ENCODE measurements around the gene WDR5. TPM values are rescaled to one million over a fixed set of nuclear protein-coding genes. Genes with fewer than 3 reads are reported as not detected.

Gene WDR5
- total RNA-seq, 1 donor = 22.9 TPM

GRCh38 chr9:134204991-134205578 is 69.2 kb downstream of the WDR5 start:
- DNase-seq (ENCODE audit: low read depth in 2 of 3, low spot score in 2 of 3) = no peak

GRCh38 chr9:134205672-134206310 is 69.9 kb downstream of the WDR5 start:
- peak in 1 of 3 donors; percentile 26 for DNase-seq (ENCODE audit: low read depth in 2 of 3, low spot score in 2 of 3)

- no peak for DNase-seq (ENCODE audit: low read depth in 2 of 3, low spot score in 2 of 3)
Observed at GRCh38 chr9:134206311-134207300, 70.7 kb downstream of the WDR5 start.

- DNase-seq (ENCODE audit: low read depth in 2 of 3, low spot score in 2 of 3) = no peak
Observed at GRCh38 chr9:134208310-134208841, 72.5 kb downstream of the WDR5 start.

GRCh38 chr9:134208981-134209725 is 73.3 kb downstream of the WDR5 start:
- no peak for DNase-seq (ENCODE audit: low read depth in 2 of 3, low spot score in 2 of 3)

Small RNA genes within 50 kb of the gene (small RNA-seq; reads per million reads assigned to genes)
- 487 reads per million, percentile 99 among the genes with 10 or more reads in this experiment for gene RNU6ATAC

Other genes with a start within 250 kb of the WDR5 start
- 2.2 TPM for gene VAV2, start 143.8 kb upstream of the WDR5 start, total RNA-seq
- 14.3 TPM for gene BRD3OS, start 110.6 kb upstream of the WDR5 start, total RNA-seq
- 24.0 TPM for gene BRD3, start 68.1 kb upstream of the WDR5 start, total RNA-seq
- gene RNU6ATAC, start 28.5 kb downstream of the WDR5 start, total RNA-seq = not detected
- gene RXRA, start 190.4 kb downstream of the WDR5 start, total RNA-seq = 27.7 TPM

All from hematopoietic multipotent progenitor cell (in vitro differentiated cells).